Raji (cell line): ENCODE measurements around the gene VDAC1.

Source experiments
- POLR2A ChIP-seq: IDR thresholded peaks from 2 replicates; pipeline ENCODE4 v1.6.1; 2011; ENCODE audit warnings: low read depth, low read length, control low read depth; ENCODE audit not compliant: insufficient read depth

The VDAC1 gene

GRCh38 chr5:133963493-133964128, 41.2 kb downstream of the VDAC1 start:
- TF ChIP-seq POLR2A, result no peak

GRCh38 chr5:133962801-133963476, 41.8 kb downstream of the VDAC1 start:
- TF ChIP-seq POLR2A, result no peak

- no peak for TF ChIP-seq POLR2A
Observed at GRCh38 chr5:133962131-133962530, 42.6 kb downstream of the VDAC1 start.

- no peak for TF ChIP-seq POLR2A
Observed at GRCh38 chr5:133959643-133960042, 45.1 kb downstream of the VDAC1 start.

- no peak for TF ChIP-seq POLR2A
Observed at GRCh38 chr5:133957591-133957990, 47.2 kb downstream of the VDAC1 start.

GRCh38 chr5:133957080-133957479, 47.7 kb downstream of the VDAC1 start:
- TF ChIP-seq POLR2A, result no peak

GRCh38 chr5:133953568-133954145, 51.1 kb downstream of the VDAC1 start:
- no peak for TF ChIP-seq POLR2A

GRCh38 chr5:133952729-133953567, 51.8 kb downstream of the VDAC1 start:
- no peak for TF ChIP-seq POLR2A

- TF ChIP-seq POLR2A, result no peak
Observed at GRCh38 chr5:133950821-133951612, 53.8 kb downstream of the VDAC1 start.

- no peak for TF ChIP-seq POLR2A
Observed at GRCh38 chr5:133948721-133949120, 56.1 kb downstream of the VDAC1 start.

GRCh38 chr5:133947431-133947841, 57.3 kb downstream of the VDAC1 start:
- no peak for TF ChIP-seq POLR2A

GRCh38 chr5:133945568-133945967, 59.2 kb downstream of the VDAC1 start:
- TF ChIP-seq POLR2A, result no peak

- TF ChIP-seq POLR2A, result no peak
Observed at GRCh38 chr5:133944263-133945185, 60.3 kb downstream of the VDAC1 start.

GRCh38 chr5:133943475-133943817, 61.3 kb downstream of the VDAC1 start:
- no peak for TF ChIP-seq POLR2A
